Fibroblast of villous mesenchyme (primary cell): ENCODE measurements around the gene MRPL3. TPM values are rescaled to one million over a fixed set of nuclear protein-coding genes. Genes with fewer than 3 reads are reported as not detected.

ENCODE experiments used
- DNase-seq: peaks from one replicate; pipeline ENCODE4 v3.0.0-alpha.2; 2010; ENCODE audit warnings: low read depth
- H3K4me3 ChIP-seq: 2 replicates; pipeline ENCODE4 v1.5.1; 2011; ENCODE audit warnings: low read depth, mild to moderate bottlenecking, low read length
- CTCF ChIP-seq: IDR thresholded peaks from 2 replicates; pipeline ENCODE4 v1.5.1; 2012; ENCODE audit warnings: low read depth, mild to moderate bottlenecking, low read length; ENCODE audit not compliant: insufficient read depth
- total RNA-seq: library from RNA; depleted of rRNA; stranded (reverse); fragments of >200 nt; gene quantifications from 2 replicates; pipeline ENCODE4 v1.2.3, GENCODE V29; 2012

MRPL3 gene
- total RNA-seq, 1 donor: 123 TPM

- H3K4me3 ChIP-seq: no peak overlapping the region
- DNase-seq: no peak
- no peak for TF ChIP-seq CTCF
These were observed 41.8 kb upstream of the MRPL3 start for GRCh38 chr3:131544557-131544956.

- TF ChIP-seq CTCF: no peak
- DNase-seq: peak; percentile 84
- H3K4me3 ChIP-seq: no peak overlapping the region
These were observed 40.9 kb upstream of the MRPL3 start for GRCh38 chr3:131543714-131544113.

- H3K4me3 ChIP-seq: no peak overlapping the region
- no peak for TF ChIP-seq CTCF
- DNase-seq: no peak
These were observed 38.5 kb upstream of the MRPL3 start for GRCh38 chr3:131541288-131541687.

GRCh38 chr3:131540821-131541220 is 38.0 kb upstream of the MRPL3 start:
- no peak for TF ChIP-seq CTCF
- H3K4me3 ChIP-seq: no peak overlapping the region
- no peak for DNase-seq

GRCh38 chr3:131540143-131540542 is 37.4 kb upstream of the MRPL3 start:
- TF ChIP-seq CTCF: no peak
- no peak for DNase-seq
- H3K4me3 ChIP-seq: no peak overlapping the region

GRCh38 chr3:131538968-131539367 is 36.2 kb upstream of the MRPL3 start:
- DNase-seq: no peak
- no peak for TF ChIP-seq CTCF

GRCh38 chr3:131537531-131537930 is 34.8 kb upstream of the MRPL3 start:
- no peak overlapping the region for H3K4me3 ChIP-seq
- no peak for DNase-seq
- TF ChIP-seq CTCF: no peak

More at GRCh38 chr3:131538968-131539367, 36.2 kb upstream of the MRPL3 start:
- H3K4me3 ChIP-seq: no peak overlapping the region
